Activated naive CD4-positive, alpha-beta T cell treated with anti-CD3 and anti-CD28 coated beads, Interleukin-2, amount 50 U/mL, for 24 hours (primary cell): ENCODE results near the gene NCOR1.

Experiments used
- H3K27ac Mint-ChIP-seq: one replicate; pipeline ENCODE4 v1.8.0; 2021; ENCODE audit warnings: mild to moderate bottlenecking, mixed read lengths
- H3K27me3 Mint-ChIP-seq: one replicate; pipeline ENCODE4 v1.8.0; 2021; ENCODE audit warnings: mixed read lengths
- H3K36me3 Mint-ChIP-seq: one replicate; pipeline ENCODE4 v1.8.0; 2021; ENCODE audit warnings: mixed read lengths
- H3K4me1 Mint-ChIP-seq: one replicate; pipeline ENCODE4 v1.8.0; 2021; ENCODE audit warnings: mixed read lengths
- H3K4me3 Mint-ChIP-seq: one replicate; pipeline ENCODE4 v1.8.0; 2021; ENCODE audit warnings: mild to moderate bottlenecking, mixed read lengths
- H3K9me3 Mint-ChIP-seq: one replicate; pipeline ENCODE4 v1.8.0; 2021; ENCODE audit warnings: mixed read lengths

Gene NCOR1

GRCh38 chr17:16050844-16051243 is 164.5 kb downstream of the NCOR1 start:
- Mint-ChIP-seq H3K36me3 (peaks cover 40% of the 10 kb centered on the region), H3K27ac (no peak overlapping the region)

GRCh38 chr17:16048811-16049449 is 166.4 kb downstream of the NCOR1 start:
- Mint-ChIP-seq H3K36me3 (peaks cover 29% of the 10 kb centered on the region), H3K9me3 (no peaks in the 10 kb centered on the region), H3K27me3 (no peaks in the 10 kb centered on the region)

More at GRCh38 chr17:16050844-16051243, 164.5 kb downstream of the NCOR1 start:
- Mint-ChIP-seq H3K27me3 (no peaks in the 10 kb centered on the region), H3K4me3 (no peak overlapping the region), H3K4me1 (peaks cover 30% of the 10 kb centered on the region), H3K9me3 (no peaks in the 10 kb centered on the region)

GRCh38 chr17:16046966-16047365 is 168.4 kb downstream of the NCOR1 start:
- Mint-ChIP-seq H3K27ac (no peak overlapping the region), H3K4me3 (no peak overlapping the region)

More at GRCh38 chr17:16048811-16049449, 166.4 kb downstream of the NCOR1 start:
- Mint-ChIP-seq H3K4me1 (peaks cover 22% of the 10 kb centered on the region), H3K27ac (no peak overlapping the region), H3K4me3 (no peak overlapping the region)

GRCh38 chr17:16044487-16044886 is 170.8 kb downstream of the NCOR1 start:
- Mint-ChIP-seq H3K36me3 (peaks cover 14% of the 10 kb centered on the region), H3K27ac (no peak overlapping the region), H3K4me3 (no peak overlapping the region), H3K27me3 (no peaks in the 10 kb centered on the region), H3K4me1 (no peaks in the 10 kb centered on the region), H3K9me3 (no peaks in the 10 kb centered on the region)

More at GRCh38 chr17:16046966-16047365, 168.4 kb downstream of the NCOR1 start:
- Mint-ChIP-seq H3K27me3 (no peaks in the 10 kb centered on the region), H3K4me1 (peaks cover 5% of the 10 kb centered on the region), H3K9me3 (no peaks in the 10 kb centered on the region), H3K36me3 (peaks cover 18% of the 10 kb centered on the region)

- Mint-ChIP-seq H3K9me3 (no peaks in the 10 kb centered on the region), H3K27ac (peak overlapping the region; percentile 62), H3K36me3 (peaks cover 16% of the 10 kb centered on the region), H3K4me3 (no peak overlapping the region), H3K4me1 (peaks cover 19% of the 10 kb centered on the region), H3K27me3 (no peaks in the 10 kb centered on the region)
Measured at GRCh38 chr17:16040710-16041251, 174.6 kb downstream of the NCOR1 start.

GRCh38 chr17:16037636-16038035 is 177.7 kb downstream of the NCOR1 start:
- peaks cover 24% of the 10 kb centered on the region for H3K4me1 Mint-ChIP-seq
- H3K27me3 Mint-ChIP-seq: no peaks in the 10 kb centered on the region
- H3K36me3 Mint-ChIP-seq: peaks cover 23% of the 10 kb centered on the region
- H3K9me3 Mint-ChIP-seq: no peaks in the 10 kb centered on the region
- H3K4me3 Mint-ChIP-seq: no peak overlapping the region
- peak overlapping the region; percentile 88 for H3K27ac Mint-ChIP-seq

GRCh38 chr17:16036261-16036660 is 179.1 kb downstream of the NCOR1 start:
- Mint-ChIP-seq H3K4me3 (no peak overlapping the region), H3K4me1 (peaks cover 24% of the 10 kb centered on the region), H3K27me3 (no peaks in the 10 kb centered on the region), H3K9me3 (no peaks in the 10 kb centered on the region), H3K36me3 (peaks cover 25% of the 10 kb centered on the region), H3K27ac (peak overlapping the region; percentile 26)

- Mint-ChIP-seq H3K27me3 (no peaks in the 10 kb centered on the region), H3K9me3 (no peaks in the 10 kb centered on the region), H3K27ac (peak overlapping the region; percentile 71), H3K4me3 (no peak overlapping the region), H3K4me1 (peaks cover 29% of the 10 kb centered on the region), H3K36me3 (peaks cover 24% of the 10 kb centered on the region)
Measured at GRCh38 chr17:16033729-16034349, 181.5 kb downstream of the NCOR1 start.

GRCh38 chr17:16027708-16028584 is 187.4 kb downstream of the NCOR1 start:
- peaks cover 36% of the 10 kb centered on the region for H3K4me1 Mint-ChIP-seq
- peak overlapping the region; percentile 76 for H3K4me3 Mint-ChIP-seq
- H3K36me3 Mint-ChIP-seq: peaks cover 28% of the 10 kb centered on the region
- H3K27ac Mint-ChIP-seq: peak overlapping the region; percentile 98
- no peaks in the 10 kb centered on the region for H3K27me3 Mint-ChIP-seq
- H3K9me3 Mint-ChIP-seq: no peaks in the 10 kb centered on the region

GRCh38 chr17:16026895-16027294 is 188.4 kb downstream of the NCOR1 start:
- peak overlapping the region; percentile 98 for H3K27ac Mint-ChIP-seq
- peaks cover 24% of the 10 kb centered on the region for H3K36me3 Mint-ChIP-seq
- peaks cover 43% of the 10 kb centered on the region for H3K4me1 Mint-ChIP-seq
- no peaks in the 10 kb centered on the region for H3K9me3 Mint-ChIP-seq
- peak overlapping the region; percentile 76 for H3K4me3 Mint-ChIP-seq
- no peaks in the 10 kb centered on the region for H3K27me3 Mint-ChIP-seq

- Mint-ChIP-seq H3K27ac (no peak overlapping the region), H3K27me3 (no peaks in the 10 kb centered on the region), H3K4me3 (no peak overlapping the region), H3K9me3 (no peaks in the 10 kb centered on the region), H3K36me3 (peaks cover 30% of the 10 kb centered on the region), H3K4me1 (peaks cover 51% of the 10 kb centered on the region)
Measured at GRCh38 chr17:16025202-16025601, 190.1 kb downstream of the NCOR1 start.

GRCh38 chr17:16023881-16024280 is 191.5 kb downstream of the NCOR1 start:
- H3K27me3 Mint-ChIP-seq: no peaks in the 10 kb centered on the region
- H3K4me3 Mint-ChIP-seq: no peak overlapping the region
- H3K27ac Mint-ChIP-seq: peak overlapping the region; percentile 19
- no peaks in the 10 kb centered on the region for H3K9me3 Mint-ChIP-seq
- H3K36me3 Mint-ChIP-seq: peaks cover 34% of the 10 kb centered on the region
- H3K4me1 Mint-ChIP-seq: peaks cover 47% of the 10 kb centered on the region

GRCh38 chr17:16019347-16019746 is 196.0 kb downstream of the NCOR1 start:
- no peak overlapping the region for H3K4me3 Mint-ChIP-seq
- no peak overlapping the region for H3K27ac Mint-ChIP-seq
- H3K27me3 Mint-ChIP-seq: no peaks in the 10 kb centered on the region
- peaks cover 24% of the 10 kb centered on the region for H3K4me1 Mint-ChIP-seq
- peaks cover 21% of the 10 kb centered on the region for H3K36me3 Mint-ChIP-seq
- H3K9me3 Mint-ChIP-seq: no peaks in the 10 kb centered on the region

GRCh38 chr17:16013943-16014407 is 201.4 kb downstream of the NCOR1 start:
- no peaks in the 10 kb centered on the region for H3K27me3 Mint-ChIP-seq
- no peaks in the 10 kb centered on the region for H3K9me3 Mint-ChIP-seq
- H3K27ac Mint-ChIP-seq: no peak overlapping the region
- peaks cover 18% of the 10 kb centered on the region for H3K36me3 Mint-ChIP-seq
- H3K4me1 Mint-ChIP-seq: peaks cover 24% of the 10 kb centered on the region
- H3K4me3 Mint-ChIP-seq: no peak overlapping the region

- peaks cover 49% of the 10 kb centered on the region for H3K4me1 Mint-ChIP-seq
- no peak overlapping the region for H3K4me3 Mint-ChIP-seq
- no peaks in the 10 kb centered on the region for H3K9me3 Mint-ChIP-seq
- peaks cover 35% of the 10 kb centered on the region for H3K36me3 Mint-ChIP-seq
- H3K27ac Mint-ChIP-seq: no peak overlapping the region
- no peaks in the 10 kb centered on the region for H3K27me3 Mint-ChIP-seq
Measured at GRCh38 chr17:16007439-16007838, 207.9 kb downstream of the NCOR1 start.
